T follicular helper cell (primary cell): ENCODE data around the gene BCORL1.

Experiments used
- DNase-seq: peaks from one replicate; pipeline ENCODE4 v3.0.0-alpha.2; 2020; ENCODE audit warnings: low read depth

BCORL1 gene

GRCh38 chrX:130094696-130095095, 112.3 kb downstream of the BCORL1 start:
- no peak for DNase-seq

GRCh38 chrX:130095249-130096030, 113.0 kb downstream of the BCORL1 start:
- no peak for DNase-seq

- peak; percentile 26 for DNase-seq
Observed at GRCh38 chrX:130097507-130098209, 115.2 kb downstream of the BCORL1 start.

GRCh38 chrX:130098210-130098552, 115.7 kb downstream of the BCORL1 start:
- DNase-seq: no peak

- DNase-seq: no peak
Observed at GRCh38 chrX:130100180-130100579, 117.7 kb downstream of the BCORL1 start.

- DNase-seq: no peak
Observed at GRCh38 chrX:130103605-130104004, 121.2 kb downstream of the BCORL1 start.

GRCh38 chrX:130105244-130105643, 122.8 kb downstream of the BCORL1 start:
- no peak for DNase-seq

- DNase-seq: no peak
Observed at GRCh38 chrX:130106071-130106470, 123.6 kb downstream of the BCORL1 start.
